HEK293 (cell line): ENCODE measurements around the gene NPR2.
A peak's percentile ranks its signal among the peaks of the same experiment; 100 is the strongest.

Experiments
- CTCF ChIA-PET: fragments of 350-600 bp; formaldehyde crosslinking; extraction: SDS; loops from one replicate; lab custom pipeline; 2021; ENCODE audit warnings: antibody characterized with exemption; lab: Yijun Ruan, JAX
- POLR2A ChIA-PET: fragments of 300-600 bp; formaldehyde crosslinking; extraction: SDS; loops from one replicate; lab custom pipeline; 2020; ENCODE audit warnings: antibody characterized with exemption, inconsistent platforms; lab: Yijun Ruan, JAX
- H3K27ac ChIP-seq: fragments of 200-500 bp; sonication (Bioruptor generic); 2 replicates; pipeline ENCODE4 v1.5.1; 2014; ENCODE audit warnings: low read depth, low read length, control low read depth, inconsistent platforms; ENCODE audit errors: extremely low read depth
- H3K36me3 ChIP-seq, 2 experiments: fragments of 200-500 bp in 1 of 2; sonication (Bioruptor generic) in 1 of 2; 1 replicate in 1 of 2; 2 replicates in 1 of 2; pipeline ENCODE4 v1.5.1; 2014 to 2017; ENCODE audit warnings: inconsistent platforms in 2 of 2, low read length in 2 of 2; ENCODE audit not compliant: control insufficient read depth in 2 of 2, insufficient read depth in 1 of 2
- H3K4me1 ChIP-seq: fragments of 200-500 bp; sonication (Bioruptor generic); 2 replicates; pipeline ENCODE4 v1.5.1; 2014; ENCODE audit warnings: mild to moderate bottlenecking, low read length, inconsistent platforms; ENCODE audit not compliant: control insufficient read depth, insufficient read depth
- H3K4me3 ChIP-seq: 2 replicates; pipeline ENCODE4 v1.5.1; 2011; ENCODE audit warnings: low read depth, mild to moderate bottlenecking, control low read depth, low read length, moderate library complexity
- H3K9me3 ChIP-seq: fragments of 200-500 bp; sonication (Bioruptor generic); 2 replicates; pipeline ENCODE4 v1.5.1; 2014; ENCODE audit warnings: low read depth, low read length, inconsistent platforms; ENCODE audit not compliant: control insufficient read depth, insufficient read depth
- BCL11A ChIP-seq: fragments of 450-650 bp; formaldehyde crosslinking; IDR thresholded peaks from 2 replicates; pipeline ENCODE4 v1.5.1; 2016; ENCODE audit warnings: low read depth, missing biosample characterization, missing genetic modification characterization
- ELK4 ChIP-seq: IDR thresholded peaks from 2 replicates; pipeline ENCODE4 v1.6.1; 2011; ENCODE audit warnings: mild to moderate bottlenecking, low read depth, low read length, borderline replicate concordance
- GLI2 ChIP-seq: fragments of 450-650 bp; formaldehyde crosslinking; IDR thresholded peaks from 2 replicates; pipeline ENCODE4; 2017; ENCODE audit warnings: missing biosample characterization, missing genetic modification characterization, low read depth, borderline replicate concordance
- IKZF3 ChIP-seq: fragments of 450-650 bp; IDR thresholded peaks from 2 replicates; pipeline ENCODE4 v1.5.0; 2018; ENCODE audit warnings: missing biosample characterization, mild to moderate bottlenecking, missing genetic modification characterization, moderate library complexity
- ZBTB1 ChIP-seq: fragments of 450-650 bp; formaldehyde crosslinking; IDR thresholded peaks from 2 replicates; pipeline ENCODE4 v1.5.1; 2016; ENCODE audit warnings: missing biosample characterization, missing genetic modification characterization
- ZNF138 ChIP-seq: fragments of 450-650 bp; formaldehyde crosslinking; IDR thresholded peaks from 2 replicates; pipeline ENCODE4 v1.5.1; 2016; ENCODE audit warnings: missing biosample characterization, missing genetic modification characterization, borderline replicate concordance
- ZNF18 ChIP-seq: fragments of 450-650 bp; formaldehyde crosslinking; IDR thresholded peaks from 2 replicates; pipeline ENCODE4 v1.5.1; 2016; ENCODE audit warnings: missing biosample characterization, missing genetic modification characterization
- ZNF2 ChIP-seq: fragments of 450-650 bp; formaldehyde crosslinking; IDR thresholded peaks from 2 replicates; pipeline ENCODE4 v1.5.1; 2016; ENCODE audit warnings: missing biosample characterization, missing genetic modification characterization
- ZNF23 ChIP-seq: fragments of 450-650 bp; formaldehyde crosslinking; IDR thresholded peaks from 2 replicates; pipeline ENCODE4 v1.5.1; 2016; ENCODE audit warnings: missing biosample characterization, missing genetic modification characterization, borderline replicate concordance
- ZNF292 ChIP-seq: fragments of 450-650 bp; formaldehyde crosslinking; IDR thresholded peaks from 2 replicates; pipeline ENCODE4 v1.5.1; 2016; ENCODE audit warnings: low read depth, missing biosample characterization, missing genetic modification characterization, borderline replicate concordance
- ZNF341 ChIP-seq: fragments of 450-650 bp; formaldehyde crosslinking; IDR thresholded peaks from 2 replicates; pipeline ENCODE4; 2016; ENCODE audit warnings: low read depth, missing biosample characterization, missing genetic modification characterization
- ZNF416 ChIP-seq: fragments of 450-650 bp; formaldehyde crosslinking; IDR thresholded peaks from 2 replicates; pipeline ENCODE4 v1.5.1; 2016; ENCODE audit warnings: missing biosample characterization, missing genetic modification characterization
- ZNF426 ChIP-seq: fragments of 450-650 bp; formaldehyde crosslinking; IDR thresholded peaks from 2 replicates; pipeline ENCODE4 v1.5.1; 2017; ENCODE audit warnings: missing biosample characterization, missing genetic modification characterization, mild to moderate bottlenecking, inconsistent platforms, moderate library complexity
- ZNF510 ChIP-seq: fragments of 450-650 bp; formaldehyde crosslinking; IDR thresholded peaks from 2 replicates; pipeline ENCODE4 v1.5.1; 2018; ENCODE audit warnings: mild to moderate bottlenecking, missing genetic modification characterization, missing biosample characterization; ENCODE audit not compliant: insufficient replicate concordance
- ZNF624 ChIP-seq: fragments of 450-650 bp; formaldehyde crosslinking; IDR thresholded peaks from 2 replicates; pipeline ENCODE4 v1.5.1; 2017; ENCODE audit warnings: missing biosample characterization, missing genetic modification characterization
- ZNF701 ChIP-seq: fragments of 450-650 bp; formaldehyde crosslinking; IDR thresholded peaks from 2 replicates; pipeline ENCODE4 v1.5.1; 2016; ENCODE audit warnings: missing biosample characterization, missing genetic modification characterization
- TF ChIP-seq, protein P1 (sequence below): fragments of 450-650 bp; formaldehyde crosslinking; IDR thresholded peaks from 2 replicates; pipeline ENCODE4 v1.5.1; 2017; ENCODE audit warnings: missing biosample characterization, missing genetic modification characterization
- TF ChIP-seq, protein P2 (sequence below): fragments of 450-650 bp; formaldehyde crosslinking; IDR thresholded peaks from 2 replicates; pipeline ENCODE4 v1.5.1; 2016; ENCODE audit warnings: missing biosample characterization, missing genetic modification characterization
- TF ChIP-seq, protein P3 (sequence below): fragments of 450-650 bp; formaldehyde crosslinking; IDR thresholded peaks from 2 replicates; pipeline ENCODE4 v1.5.1; 2017; ENCODE audit warnings: missing biosample characterization, mild to moderate bottlenecking, missing genetic modification characterization, moderate library complexity

NPR2 gene

DNA sequence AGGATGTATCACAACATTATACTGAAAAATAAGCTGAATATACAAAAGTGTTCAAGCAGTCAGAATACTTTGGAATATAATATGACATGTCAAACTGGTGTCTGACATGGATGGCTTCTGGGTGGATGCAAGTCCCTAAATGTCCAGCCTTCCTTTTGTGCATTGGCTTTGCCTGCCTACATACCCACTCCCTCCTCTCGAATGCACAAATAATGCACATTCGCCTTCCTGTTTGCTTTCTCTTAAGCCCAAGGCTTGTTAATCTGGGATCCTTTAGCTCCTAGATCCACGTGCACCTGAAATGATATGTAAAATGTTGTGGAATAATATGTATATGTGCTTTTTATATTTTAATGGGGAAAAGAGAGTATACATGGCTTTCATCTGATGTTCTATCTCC, 12.9 kb upstream of the NPR2 start:
- POLR2A ChIA-PET, result no interaction called here
- no peak overlapping the region for H3K27ac ChIP-seq
- CTCF ChIA-PET, result interaction anchor here (0.8 to 6.3 kb wide), 3 partner anchors 10 to 230 kb away, joined by 3 to 65 read pairs (median 4); no protein-coding TSS in a partner anchor
- TF ChIP-seq ZNF624 (tag by site-specific recombination) (no peak), ZNF23 (tag by site-specific recombination) (no peak), ZNF416 (tag by site-specific recombination) (no peak), IKZF3 (tag by site-specific recombination) (no peak), ZNF341 (tag by site-specific recombination) (peak; percentile 75), ZNF18 (tag by site-specific recombination) (no peak)
- TF ChIP-seq, protein P1, sequence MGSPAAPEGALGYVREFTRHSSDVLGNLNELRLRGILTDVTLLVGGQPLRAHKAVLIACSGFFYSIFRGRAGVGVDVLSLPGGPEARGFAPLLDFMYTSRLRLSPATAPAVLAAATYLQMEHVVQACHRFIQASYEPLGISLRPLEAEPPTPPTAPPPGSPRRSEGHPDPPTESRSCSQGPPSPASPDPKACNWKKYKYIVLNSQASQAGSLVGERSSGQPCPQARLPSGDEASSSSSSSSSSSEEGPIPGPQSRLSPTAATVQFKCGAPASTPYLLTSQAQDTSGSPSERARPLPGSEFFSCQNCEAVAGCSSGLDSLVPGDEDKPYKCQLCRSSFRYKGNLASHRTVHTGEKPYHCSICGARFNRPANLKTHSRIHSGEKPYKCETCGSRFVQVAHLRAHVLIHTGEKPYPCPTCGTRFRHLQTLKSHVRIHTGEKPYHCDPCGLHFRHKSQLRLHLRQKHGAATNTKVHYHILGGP, result no peak
- H3K36me3 ChIP-seq, result peaks cover 3 to 10% of the 10 kb centered on the region in 2 experiments; a peak in 2 of 3 replicates
- H3K4me3 ChIP-seq, result no peak overlapping the region
- H3K4me1 ChIP-seq, result peaks cover 2% of the 10 kb centered on the region; the same call in 1 of the 2 replicates
- H3K9me3 ChIP-seq, result no peaks in the 10 kb centered on the region

DNA sequence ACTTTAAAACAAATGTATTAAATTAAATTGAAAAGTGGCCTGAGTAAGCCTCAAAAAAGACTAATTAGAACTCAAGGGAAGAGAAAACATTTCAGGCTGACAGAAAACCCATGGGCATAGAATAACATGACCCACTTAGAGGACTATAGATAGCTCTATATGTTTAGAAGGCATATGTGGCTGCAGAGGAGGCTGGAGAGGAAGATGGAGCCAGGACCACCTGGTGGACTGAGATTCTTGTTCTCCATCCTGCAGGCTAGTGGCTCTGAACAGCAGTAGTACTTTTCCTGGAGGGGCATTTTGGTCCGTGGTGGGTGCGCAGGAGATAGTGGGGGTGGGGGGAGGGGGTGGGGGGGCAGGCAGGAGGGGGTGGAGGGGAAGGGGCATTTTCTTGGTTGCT, 10.3 kb upstream of the NPR2 start:
- POLR2A ChIA-PET, result no interaction called here
- TF ChIP-seq ZNF510 (tag by site-specific recombination) (no peak), ZNF416 (tag by site-specific recombination) (no peak), ZNF426 (tag by site-specific recombination) (no peak), ELK4 (no peak), GLI2 (tag by site-specific recombination) (no peak), ZNF2 (tag by site-specific recombination) (no peak), ZNF138 (no peak), ZNF292 (tag by site-specific recombination) (no peak), ZNF701 (tag by site-specific recombination) (no peak), ZBTB1 (tag by site-specific recombination) (no peak), BCL11A (no peak)
- TF ChIP-seq, protein P2, sequence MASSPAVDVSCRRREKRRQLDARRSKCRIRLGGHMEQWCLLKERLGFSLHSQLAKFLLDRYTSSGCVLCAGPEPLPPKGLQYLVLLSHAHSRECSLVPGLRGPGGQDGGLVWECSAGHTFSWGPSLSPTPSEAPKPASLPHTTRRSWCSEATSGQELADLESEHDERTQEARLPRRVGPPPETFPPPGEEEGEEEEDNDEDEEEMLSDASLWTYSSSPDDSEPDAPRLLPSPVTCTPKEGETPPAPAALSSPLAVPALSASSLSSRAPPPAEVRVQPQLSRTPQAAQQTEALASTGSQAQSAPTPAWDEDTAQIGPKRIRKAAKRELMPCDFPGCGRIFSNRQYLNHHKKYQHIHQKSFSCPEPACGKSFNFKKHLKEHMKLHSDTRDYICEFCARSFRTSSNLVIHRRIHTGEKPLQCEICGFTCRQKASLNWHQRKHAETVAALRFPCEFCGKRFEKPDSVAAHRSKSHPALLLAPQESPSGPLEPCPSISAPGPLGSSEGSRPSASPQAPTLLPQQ, result no peak
- TF ChIP-seq, protein P3, sequence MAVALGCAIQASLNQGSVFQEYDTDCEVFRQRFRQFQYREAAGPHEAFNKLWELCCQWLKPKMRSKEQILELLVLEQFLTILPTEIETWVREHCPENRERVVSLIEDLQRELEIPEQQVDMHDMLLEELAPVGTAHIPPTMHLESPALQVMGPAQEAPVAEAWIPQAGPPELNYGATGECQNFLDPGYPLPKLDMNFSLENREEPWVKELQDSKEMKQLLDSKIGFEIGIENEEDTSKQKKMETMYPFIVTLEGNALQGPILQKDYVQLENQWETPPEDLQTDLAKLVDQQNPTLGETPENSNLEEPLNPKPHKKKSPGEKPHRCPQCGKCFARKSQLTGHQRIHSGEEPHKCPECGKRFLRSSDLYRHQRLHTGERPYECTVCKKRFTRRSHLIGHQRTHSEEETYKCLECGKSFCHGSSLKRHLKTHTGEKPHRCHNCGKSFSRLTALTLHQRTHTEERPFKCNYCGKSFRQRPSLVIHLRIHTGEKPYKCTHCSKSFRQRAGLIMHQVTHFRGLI (tag by site-specific recombination), result no peak

More for the DNA sequence above, 10.3 kb upstream of the NPR2 start:
- H3K27ac ChIP-seq, result no peak overlapping the region
- H3K9me3 ChIP-seq, result no peaks in the 10 kb centered on the region
- H3K36me3 ChIP-seq, result peaks cover 4 to 16% of the 10 kb centered on the region in 2 experiments; a peak in 2 of 3 replicates
- H3K4me3 ChIP-seq, result no peak overlapping the region
- H3K4me1 ChIP-seq, result no peaks in the 10 kb centered on the region
- CTCF ChIA-PET, result interaction anchor here (1.5 to 6.3 kb wide), 2 partner anchors 8 to 9 kb away, joined by 11 to 65 read pairs; no protein-coding TSS in a partner anchor
